K562 (cell line): Measurements from ENCODE around the gene GKN1.

ENCODE experiments used
- CTCF ChIP-seq, 3 experiments: IDR thresholded peaks in 2 of 3; conservative IDR thresholded peaks in 1 of 3; 2 replicates each; pipeline ENCODE4 v1.5.1; 2011 to 2012; ENCODE audit warnings: low read length in 3 of 3, mild to moderate bottlenecking in 3 of 3, control low read depth in 2 of 3, improper control_type of control experiment in 1 of 3, inconsistent platforms in 1 of 3, low read depth in 1 of 3, mixed read lengths in 1 of 3, moderate library complexity in 1 of 3; ENCODE audit not compliant: insufficient read depth in 2 of 3
- KDM1A ChIP-seq, 2 experiments: fragments of 450-650 bp; IDR thresholded peaks; 2 replicates each; pipeline ENCODE4 v1.6.1; 2016; ENCODE audit warnings: mild to moderate bottlenecking in 2 of 2
- MGA ChIP-seq: fragments of 450-650 bp; IDR thresholded peaks from 2 replicates; pipeline ENCODE4 v1.6.1; 2016; ENCODE audit warnings: mild to moderate bottlenecking, moderate library complexity
- POLR2A ChIP-seq: fragments of 450-650 bp; conservative IDR thresholded peaks from 2 replicates; pipeline ENCODE4 v1.6.1; 2016
- RBBP5 ChIP-seq: fragments of 200-600 bp; sonication (generic); IDR thresholded peaks from 2 replicates; pipeline ENCODE4 v1.6.1; 2012; ENCODE audit warnings: borderline replicate concordance, mild to moderate bottlenecking, low read length, control low read depth, inconsistent platforms; ENCODE audit not compliant: insufficient read depth, poor library complexity, severe bottlenecking
- RBM15 ChIP-seq: fragments of 200-400 bp; formaldehyde crosslinking; IDR thresholded peaks from 2 replicates; pipeline ENCODE4 v1.6.1; 2018; ENCODE audit warnings: mild to moderate bottlenecking, low read length, moderate library complexity; ENCODE audit not compliant: insufficient read depth
- SMC3 ChIP-seq: conservative IDR thresholded peaks from 2 replicates; pipeline ENCODE4 v1.6.1; 2011; ENCODE audit warnings: low read depth, low read length, improper control_type of control experiment; ENCODE audit not compliant: insufficient read depth
- USF2 ChIP-seq: sonication (generic); formaldehyde crosslinking; IDR thresholded peaks from 2 replicates; pipeline ENCODE4 v1.5.0; 2020; ENCODE audit warnings: missing genetic modification reagents
- ZBTB5 ChIP-seq: fragments of 450-650 bp; IDR thresholded peaks from 2 replicates; pipeline ENCODE4 v1.6.1; 2017; ENCODE audit warnings: antibody characterized with exemption
- ZNF197 ChIP-seq: fragments of 200-800 bp; sonication (Bioruptor generic); IDR thresholded peaks from 2 replicates; pipeline ENCODE4 v1.6.1; 2016; ENCODE audit warnings: low read depth, missing genetic modification characterization, missing compliant biosample characterization
- ZNF431 ChIP-seq: sonication (generic); formaldehyde crosslinking; IDR thresholded peaks from 2 replicates; pipeline ENCODE4 v1.8.0; 2022; ENCODE audit warnings: mild to moderate bottlenecking, missing genetic modification reagents
- ZNF766 ChIP-seq: fragments of 200-800 bp; sonication (Bioruptor generic); conservative IDR thresholded peaks from 2 replicates; pipeline ENCODE4 v1.6.1; 2016; ENCODE audit warnings: missing genetic modification characterization, missing compliant biosample characterization
- TF ChIP-seq, protein P1 (sequence below), 3 experiments: fragments of 200-800 bp in 1 of 3; sonication (Bioruptor generic) in 1 of 3; sonication (generic) in 1 of 3; formaldehyde crosslinking in 1 of 3; IDR thresholded peaks; 2 replicates each; pipeline versions ENCODE4 v1.6.1 to v1.8.0; 2016 to 2022; ENCODE audit warnings: mild to moderate bottlenecking in 2 of 3, missing compliant biosample characterization in 2 of 3, missing genetic modification characterization in 2 of 3, missing genetic modification reagents in 1 of 3

GRCh38 chr2:69007603-69008002, 33.2 kb downstream of the GKN1 start:
- TF ChIP-seq MGA (no peak), RBM15 (no peak), USF2 (CRISPR knock-in tag) (no peak), ZNF766 (CRISPR knock-in tag) (no peak), CTCF (IDR thresholded peaks at IDR 0.05 in 2 of 3, conservative IDR thresholded peaks at IDR 0.05 in 1 of 3; ENCODE audit: insufficient read depth in 2 of 3, low read depth in 1 of 3, low read length in 3 of 3) (no peak), RBBP5 (no peak), ZNF431 (CRISPR knock-in tag) (no peak), POLR2A (no peak), ZNF197 (no peak), ZBTB5 (no peak), KDM1A (IDR thresholded peaks at IDR 0.05) (no peak), SMC3 (no peak)
- TF ChIP-seq, protein P1, sequence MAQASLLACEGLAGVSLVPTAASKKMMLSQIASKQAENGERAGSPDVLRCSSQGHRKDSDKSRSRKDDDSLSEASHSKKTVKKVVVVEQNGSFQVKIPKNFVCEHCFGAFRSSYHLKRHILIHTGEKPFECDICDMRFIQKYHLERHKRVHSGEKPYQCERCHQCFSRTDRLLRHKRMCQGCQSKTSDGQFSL (CRISPR knock-in tag; IDR thresholded peaks at IDR 0.05), result no peak
- TF ChIP-seq, protein P1 (tag; IDR thresholded peaks at IDR 0.05), result no peak
